ENCODE results near the gene S1PR3.

DNA sequence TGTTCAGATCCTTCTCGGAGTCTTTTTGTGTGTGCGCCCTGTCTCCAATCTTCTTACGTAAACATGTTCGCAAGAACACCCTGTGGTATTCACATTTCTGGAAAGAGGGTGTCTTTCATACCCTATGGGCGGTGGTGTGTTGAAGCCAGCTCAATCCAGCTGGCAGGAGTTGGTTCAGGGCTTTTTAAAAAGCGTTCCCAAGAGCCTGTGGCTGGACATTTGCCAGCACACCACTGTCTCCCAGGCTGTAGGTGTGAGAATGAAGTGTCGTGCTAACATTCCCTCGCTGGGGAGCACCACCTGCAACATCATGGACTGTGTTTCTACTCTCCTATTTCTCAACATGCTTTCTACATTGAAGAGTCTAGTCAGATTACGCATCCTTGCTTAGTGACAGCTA, 51.7 kb downstream of the S1PR3 start:
- TF ChIP-seq, protein P1, sequence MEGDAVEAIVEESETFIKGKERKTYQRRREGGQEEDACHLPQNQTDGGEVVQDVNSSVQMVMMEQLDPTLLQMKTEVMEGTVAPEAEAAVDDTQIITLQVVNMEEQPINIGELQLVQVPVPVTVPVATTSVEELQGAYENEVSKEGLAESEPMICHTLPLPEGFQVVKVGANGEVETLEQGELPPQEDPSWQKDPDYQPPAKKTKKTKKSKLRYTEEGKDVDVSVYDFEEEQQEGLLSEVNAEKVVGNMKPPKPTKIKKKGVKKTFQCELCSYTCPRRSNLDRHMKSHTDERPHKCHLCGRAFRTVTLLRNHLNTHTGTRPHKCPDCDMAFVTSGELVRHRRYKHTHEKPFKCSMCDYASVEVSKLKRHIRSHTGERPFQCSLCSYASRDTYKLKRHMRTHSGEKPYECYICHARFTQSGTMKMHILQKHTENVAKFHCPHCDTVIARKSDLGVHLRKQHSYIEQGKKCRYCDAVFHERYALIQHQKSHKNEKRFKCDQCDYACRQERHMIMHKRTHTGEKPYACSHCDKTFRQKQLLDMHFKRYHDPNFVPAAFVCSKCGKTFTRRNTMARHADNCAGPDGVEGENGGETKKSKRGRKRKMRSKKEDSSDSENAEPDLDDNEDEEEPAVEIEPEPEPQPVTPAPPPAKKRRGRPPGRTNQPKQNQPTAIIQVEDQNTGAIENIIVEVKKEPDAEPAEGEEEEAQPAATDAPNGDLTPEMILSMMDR (IDR thresholded peaks at IDR 0.05) = no peak
- TF ChIP-seq ZFX (IDR thresholded peaks at IDR 0.05; ENCODE audit: borderline replicate concordance) = no peak

All from 22Rv1 (cell line).